Activated naive CD4-positive, alpha-beta T cell treated with Interleukin-2 at 50 U/mL for 16 hours (primary cell): ENCODE data around the gene SAP30BP.
A peak's percentile ranks its signal among the peaks of the same experiment; 100 is the strongest.

ENCODE experiments used
- DNase-seq: peaks from one replicate; pipeline ENCODE4 v3.0.0-alpha.2; 2020

SAP30BP gene

DNA sequence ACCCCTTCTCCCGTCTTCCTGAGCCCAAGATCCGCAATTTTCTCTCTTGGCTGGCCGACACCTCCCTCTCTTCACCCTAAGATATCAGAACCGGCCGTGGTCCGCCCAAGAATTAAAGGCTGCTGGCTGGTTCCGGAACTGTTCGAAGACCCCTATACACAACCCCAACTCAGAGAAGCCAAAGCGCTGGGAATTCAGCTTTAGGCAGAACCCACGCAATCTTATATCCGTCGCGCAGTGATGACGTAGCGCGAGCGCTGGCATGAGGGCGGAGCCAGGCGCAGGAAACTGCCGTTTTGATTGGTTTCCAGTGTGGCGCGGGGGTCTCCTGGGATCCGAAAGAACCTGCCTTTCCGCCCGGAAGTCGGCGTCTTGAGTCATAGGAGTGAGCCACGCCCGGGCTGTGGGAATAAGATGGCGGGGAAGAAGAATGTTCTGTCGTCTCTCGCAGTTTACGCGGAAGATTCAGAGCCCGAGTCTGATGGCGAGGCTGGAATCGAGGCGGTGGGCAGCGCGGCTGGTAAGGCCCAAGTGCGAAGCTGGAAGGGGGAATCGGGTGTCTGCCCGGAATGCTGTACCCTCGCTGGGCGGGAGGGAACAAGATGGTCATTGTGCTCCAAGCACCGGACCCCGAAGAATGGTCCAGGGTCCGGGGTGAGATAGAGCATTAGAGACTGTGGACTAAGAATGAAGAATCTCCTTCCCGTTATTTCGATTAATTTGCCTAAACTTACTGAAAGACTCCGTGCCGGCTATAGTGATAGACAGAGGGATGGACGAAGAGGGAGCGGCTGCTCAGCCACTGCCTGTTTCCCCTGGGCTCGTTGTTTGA lies at the start of gene SAP30BP, which contains the start of gene RECQL5:
Gene SAP30BP, plus strand, starts transcription at position 380 of the 832 bp plus-strand sequence. Its CDS starts 35 bp downstream, at position 415.
Gene RECQL5, minus strand, starts transcription at position 196 of the 832 bp plus-strand sequence. CDS start 597 bp downstream, outside the sequence.
- peak; percentile 98 for DNase-seq

DNA sequence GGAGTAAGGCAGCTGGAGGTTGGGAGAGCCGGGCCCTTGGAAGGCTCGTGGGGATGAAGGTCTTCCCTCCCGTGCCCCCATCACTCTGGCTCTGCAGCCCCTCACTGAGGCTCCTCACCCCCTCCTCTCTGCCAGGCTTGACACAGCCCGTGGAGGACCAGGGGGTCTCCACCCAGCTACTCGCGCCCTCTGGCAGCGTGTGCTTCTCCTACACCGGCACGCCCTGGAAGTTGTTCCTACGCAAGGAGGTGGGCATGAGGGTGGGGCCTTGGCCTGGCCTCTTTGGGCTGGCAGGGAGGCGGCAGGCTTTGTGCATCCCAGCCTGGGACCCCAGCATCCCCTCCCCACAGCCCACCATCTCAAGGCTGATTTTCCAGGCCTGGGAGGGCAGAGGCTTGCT lies 49.5 kb upstream of the SAP30BP start:
- DNase-seq: no peak

- no peak for DNase-seq
These were observed 47.4 kb upstream of the SAP30BP start for GRCh38 chr17:75619506-75620431.

DNA sequence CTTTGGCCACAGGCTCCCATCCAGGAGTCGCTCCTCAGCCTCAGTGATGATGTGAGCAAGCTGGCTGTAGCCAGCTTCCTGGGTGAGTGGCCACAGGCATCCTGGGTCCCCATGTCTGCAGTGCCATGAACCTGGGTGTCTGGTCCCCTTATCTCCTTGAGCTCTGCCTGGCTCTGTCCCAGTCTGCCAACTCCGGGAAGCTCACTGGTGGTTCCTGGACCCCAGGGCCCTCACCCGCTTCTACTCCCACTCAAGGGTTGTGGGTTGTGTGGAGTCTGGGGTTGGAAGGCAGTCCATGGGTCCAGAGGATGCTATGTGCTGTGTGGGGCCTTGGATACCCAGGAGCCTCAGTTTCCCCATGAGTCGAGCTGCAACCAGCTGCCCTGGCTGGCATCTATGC lies 45.6 kb upstream of the SAP30BP start:
- no peak for DNase-seq

GRCh38 chr17:75622076-75622475 lies 45.1 kb upstream of the SAP30BP start:
- no peak for DNase-seq

DNA sequence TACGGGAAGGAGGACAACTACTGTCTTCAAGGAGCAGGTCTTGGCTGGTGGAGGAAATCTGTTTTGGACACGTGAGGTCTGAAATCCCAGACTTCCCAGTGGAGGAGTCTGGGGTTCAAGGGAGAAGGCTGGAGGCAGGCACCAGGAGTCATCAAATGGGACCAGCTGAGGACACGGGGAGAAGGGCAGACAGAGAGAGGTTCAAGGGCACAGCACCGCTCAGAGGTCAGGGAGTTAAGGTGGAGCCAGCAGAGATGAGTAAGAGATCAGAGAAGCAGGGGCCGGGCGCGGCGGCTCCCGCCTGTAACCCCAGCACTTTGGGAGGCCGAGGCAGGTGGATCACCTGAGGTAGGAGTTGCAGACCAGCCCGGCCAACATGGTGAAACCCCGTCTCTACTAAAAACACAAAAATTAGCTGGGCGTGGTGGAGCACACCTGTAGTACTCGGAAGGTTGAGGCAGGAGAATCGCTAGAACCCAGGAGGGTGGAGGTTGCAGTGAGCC lies 44.3 kb upstream of the SAP30BP start:
- no peak for DNase-seq

GRCh38 chr17:75623386-75623785 lies 43.8 kb upstream of the SAP30BP start:
- DNase-seq: no peak

- no peak for DNase-seq
These were observed 43.1 kb upstream of the SAP30BP start for GRCh38 chr17:75624021-75624420.

GRCh38 chr17:75624714-75625345 lies 42.3 kb upstream of the SAP30BP start:
- no peak for DNase-seq

GRCh38 chr17:75625813-75626486 lies 41.2 kb upstream of the SAP30BP start:
- no peak for DNase-seq

DNA sequence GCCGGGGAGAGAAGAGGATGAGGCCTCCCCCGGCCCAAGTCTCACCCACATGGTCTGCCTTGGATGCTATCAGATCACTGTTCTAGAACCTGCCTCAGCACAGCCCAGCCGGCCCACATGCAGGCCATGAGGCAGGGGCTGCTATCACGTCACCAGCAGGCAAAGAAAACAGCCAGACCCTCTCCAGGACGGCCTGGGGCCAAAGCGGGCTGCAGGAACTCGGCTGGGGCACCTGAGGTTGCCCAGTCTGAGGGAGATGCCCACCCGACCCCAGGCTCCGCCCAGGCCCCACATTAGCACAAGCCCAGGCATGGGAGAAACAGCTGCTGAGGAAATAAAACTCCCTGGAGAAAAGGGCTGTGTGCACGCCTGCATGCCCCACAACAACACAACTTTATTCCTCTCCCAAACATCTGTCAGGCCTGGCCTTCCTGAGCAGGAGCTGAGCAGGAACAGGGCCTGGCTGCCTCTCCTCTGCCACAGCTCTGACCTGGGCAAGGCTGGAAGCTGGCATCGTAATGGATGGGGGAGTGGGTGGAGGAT lies 40.6 kb upstream of the SAP30BP start:
- DNase-seq: no peak

DNA sequence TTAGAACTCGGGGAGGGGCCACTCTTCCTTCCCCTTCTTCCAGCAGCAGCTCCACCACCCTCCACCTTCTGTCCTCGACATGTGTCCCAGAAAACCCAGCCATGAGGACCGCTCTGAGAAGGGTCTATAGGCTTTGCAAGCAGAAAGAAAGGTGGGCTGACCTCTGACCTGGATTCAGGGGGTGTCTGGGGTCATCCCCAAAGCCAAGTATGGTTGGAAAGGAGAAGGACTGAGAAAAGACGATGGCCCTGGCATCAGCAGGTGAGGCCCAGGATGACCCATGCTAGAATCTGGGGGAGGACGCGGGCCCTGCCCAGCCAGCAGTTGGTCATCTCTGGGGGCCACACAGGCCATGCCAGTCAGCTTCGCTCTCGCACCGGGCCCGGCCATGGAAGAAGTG lies 40.0 kb upstream of the SAP30BP start:
- no peak for DNase-seq

DNA sequence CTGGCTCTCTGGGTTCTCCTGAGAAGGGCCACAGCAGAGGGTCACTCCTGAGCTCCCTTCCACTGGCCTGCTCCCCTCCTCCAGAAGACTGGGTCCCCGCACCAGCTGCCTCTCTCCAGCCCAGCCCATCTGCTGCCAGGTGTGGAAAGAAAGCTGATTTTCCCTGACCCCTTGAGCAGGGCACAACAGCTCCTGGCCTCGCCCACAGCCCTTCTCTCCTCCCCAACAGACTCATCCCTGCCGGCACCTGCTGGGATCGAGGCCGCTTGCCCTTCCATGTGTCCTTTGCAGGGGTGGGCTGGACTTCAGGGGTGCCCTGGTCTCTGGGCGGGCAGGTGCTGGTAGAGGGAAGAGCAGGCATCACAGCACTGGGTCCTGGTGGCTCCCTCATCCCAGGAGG lies 38.7 kb upstream of the SAP30BP start:
- DNase-seq: no peak

DNA sequence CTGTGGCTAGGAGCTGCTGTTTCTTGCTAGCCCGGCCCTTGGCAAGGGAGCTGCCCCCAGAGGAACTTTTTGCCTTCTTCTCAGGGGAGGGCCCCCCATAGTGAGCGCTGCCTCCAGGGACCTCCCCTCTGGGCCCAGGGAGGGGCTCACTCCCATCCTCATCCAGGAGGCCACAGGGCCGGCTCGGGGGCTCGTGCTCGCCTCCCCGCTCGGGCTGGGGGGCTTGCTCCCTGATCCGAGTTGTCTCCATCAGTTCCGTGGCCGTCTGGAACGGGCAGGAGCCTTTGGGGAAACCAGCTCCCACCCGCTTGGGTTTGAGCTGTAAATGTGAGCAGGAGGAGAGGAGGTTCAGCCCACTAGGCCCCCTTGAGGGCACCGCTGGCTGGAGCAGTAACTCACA lies 38.0 kb upstream of the SAP30BP start:
- DNase-seq: no peak

DNA sequence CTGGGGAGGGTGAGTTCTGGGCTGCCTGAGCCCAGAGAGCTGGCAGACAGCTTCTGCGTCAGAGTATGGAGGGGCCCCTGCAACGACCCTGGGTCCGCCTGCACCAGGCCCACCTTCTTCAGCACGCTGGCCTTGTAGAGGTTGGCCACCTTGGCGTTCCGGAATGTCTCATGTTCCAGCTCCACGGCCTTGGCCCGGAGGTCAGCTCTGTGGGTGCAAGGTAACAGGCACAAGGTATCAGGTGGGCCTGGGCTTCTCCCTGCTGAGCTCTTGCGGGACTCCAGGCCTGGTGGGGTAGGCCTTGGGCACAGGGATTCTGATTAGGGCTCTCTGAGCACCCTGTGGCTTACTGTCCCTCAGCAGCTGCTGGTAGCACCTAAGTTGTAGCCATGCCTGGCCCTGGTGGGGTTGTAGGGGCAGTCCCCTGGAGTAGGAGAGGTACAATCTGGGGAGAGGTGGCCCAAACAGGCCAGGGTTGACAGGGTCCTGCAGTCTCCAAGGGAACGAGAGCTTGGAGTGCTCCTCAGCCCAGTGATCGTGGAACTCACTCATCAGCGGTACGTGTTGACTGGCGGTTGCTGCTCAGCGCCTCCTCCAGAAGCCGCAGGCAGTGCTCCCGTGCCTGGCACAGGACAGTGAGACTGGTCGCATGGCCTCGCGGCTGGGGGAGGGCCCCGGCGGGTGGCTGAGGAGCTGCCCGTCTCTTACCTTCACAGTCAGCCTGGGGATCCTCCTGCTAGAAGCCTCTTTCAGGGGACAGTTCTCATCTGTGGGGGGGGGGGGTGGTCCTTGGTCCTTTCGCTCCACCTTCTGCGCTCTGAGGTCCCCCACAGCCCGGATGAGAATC lies 36.8 kb upstream of the SAP30BP start:
- DNase-seq: no peak

GRCh38 chr17:75631353-75631752 lies 35.8 kb upstream of the SAP30BP start:
- DNase-seq: no peak

GRCh38 chr17:75632428-75632827 lies 34.7 kb upstream of the SAP30BP start:
- no peak for DNase-seq

DNA sequence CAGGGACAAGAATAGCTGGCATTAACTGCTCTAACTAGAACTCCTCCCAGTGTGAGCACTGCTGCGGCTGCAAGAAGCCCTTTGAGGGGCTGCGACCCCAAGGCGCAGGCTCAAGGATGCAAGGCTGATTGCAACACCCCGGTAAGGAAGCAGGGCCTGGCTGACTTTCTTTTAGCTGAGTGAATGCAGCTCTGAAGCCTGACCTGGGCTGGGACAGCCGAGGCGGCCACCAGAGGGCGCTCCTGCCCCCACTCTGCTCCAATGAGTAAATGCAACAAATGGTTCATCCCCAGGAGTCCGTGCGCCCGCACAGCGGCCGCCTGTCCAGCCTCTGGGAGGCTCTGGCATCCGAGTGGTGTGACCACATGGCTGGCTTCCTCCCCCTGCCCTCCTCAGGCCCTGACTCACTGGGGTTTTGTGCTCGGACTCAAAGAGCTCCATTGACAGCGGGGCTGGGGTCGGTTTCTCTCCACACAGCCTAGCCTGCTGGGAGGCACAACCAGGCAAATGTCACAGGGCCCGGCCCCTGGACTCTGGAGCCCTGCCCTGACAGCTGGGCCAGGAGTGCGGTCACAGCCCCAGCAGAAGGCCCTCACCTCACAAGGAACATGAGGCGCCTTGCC lies 34.2 kb upstream of the SAP30BP start, which contains the start of gene SMIM5:
Gene SMIM5, plus strand, starts transcription at position 572 of the 623 bp plus-strand sequence. CDS start 6,768 bp downstream, outside the sequence.
- DNase-seq: peak; percentile 83

DNA sequence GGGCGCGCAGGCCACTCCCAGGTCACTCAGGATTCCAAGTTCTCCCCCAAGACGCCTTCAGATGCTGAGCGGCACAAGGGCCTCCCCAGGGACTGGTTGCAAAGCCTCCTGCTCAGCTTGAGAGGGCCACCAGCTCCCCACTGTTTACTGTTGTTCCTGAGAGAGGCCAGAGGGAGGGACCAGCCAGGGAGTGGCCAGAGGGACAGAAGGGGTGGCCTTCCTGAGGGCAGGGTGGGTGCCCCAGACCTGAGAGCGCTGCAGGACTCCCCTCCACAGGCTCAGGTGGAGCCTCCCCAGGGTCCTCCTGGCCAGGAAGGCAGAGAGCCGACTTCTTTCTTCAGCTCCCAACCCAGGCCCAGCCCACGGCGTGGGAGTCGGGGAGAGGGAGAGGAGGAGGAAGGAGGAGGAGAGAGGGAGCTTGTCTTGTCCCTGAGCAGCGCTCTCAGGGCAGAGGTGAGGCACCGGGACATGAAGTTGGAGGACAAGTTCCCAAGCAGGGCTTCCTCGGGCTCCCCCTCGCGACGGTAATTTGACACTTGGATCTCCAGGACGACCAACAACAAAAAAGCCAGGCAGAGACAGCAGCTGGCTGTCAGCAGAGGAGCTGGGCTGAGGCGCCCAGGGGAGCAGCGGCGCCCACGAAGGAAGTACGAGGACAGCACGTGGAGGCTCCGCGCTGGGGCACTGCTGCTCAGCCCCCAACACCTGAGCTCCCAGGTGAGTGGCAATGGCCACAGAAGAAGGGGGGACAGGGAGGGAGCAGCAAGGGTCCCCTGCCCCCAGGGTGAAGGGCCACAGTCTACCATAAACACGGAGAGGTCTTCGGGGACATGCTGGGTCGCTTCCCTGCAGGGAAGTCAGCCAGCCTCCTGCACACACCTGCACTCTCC lies 33.4 kb upstream of the SAP30BP start:
- peak; percentile 46 for DNase-seq
